SK-N-MC (cell line): ENCODE data around the gene SF3A2.

ENCODE experiments used
- EZH2 ChIP-seq: fragments of 200-600 bp; sonication (generic); IDR thresholded peaks from one replicate; pipeline ENCODE4 v1.6.1; 2017; ENCODE audit warnings: antibody characterized with exemption
- POLR2AphosphoS5 ChIP-seq: IDR thresholded peaks from 2 replicates; pipeline ENCODE4 v1.6.1; 2012; ENCODE audit warnings: mild to moderate bottlenecking, low read depth, low read length, borderline replicate concordance

DNA sequence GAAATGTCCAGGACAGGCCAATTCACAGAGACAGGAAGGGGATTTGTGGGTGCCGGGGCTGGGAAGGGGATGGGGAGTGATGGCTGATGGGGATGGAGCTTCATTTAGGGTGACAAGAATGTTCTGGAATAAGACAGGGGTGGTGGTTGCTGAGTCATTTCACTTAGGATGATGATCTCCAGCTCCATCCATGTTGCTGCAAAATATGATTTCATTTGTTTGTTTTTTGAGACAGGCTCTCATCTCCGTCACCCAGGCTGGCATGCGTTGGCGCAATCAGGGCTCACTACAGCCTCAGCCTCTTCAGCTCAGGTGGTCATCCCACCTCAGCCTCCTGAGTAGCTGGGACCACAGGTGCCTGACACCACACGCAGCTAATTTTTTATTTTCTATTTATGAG lies 22.7 kb downstream of the SF3A2 start:
- no peak for TF ChIP-seq POLR2AphosphoS5
- TF ChIP-seq EZH2: no peak
